K562 (cell line): ENCODE results near the gene TMEM273. TPM values are rescaled to one million over a fixed set of nuclear protein-coding genes. Genes with fewer than 3 reads are reported as not detected.
A peak's percentile ranks its signal among the peaks of the same experiment; 100 is the strongest.

Experiments
- CREBBP ChIP-seq: IDR thresholded peaks from one replicate; pipeline ENCODE4 v1.6.1; 2012; ENCODE audit warnings: low read depth, mild to moderate bottlenecking, control low read depth, inconsistent platforms, low read length
- ILF3 ChIP-seq: fragments of 450-650 bp; IDR thresholded peaks from 2 replicates; pipeline ENCODE4 v1.6.1; 2018; ENCODE audit warnings: antibody characterized with exemption, mild to moderate bottlenecking, moderate library complexity, borderline replicate concordance
- JUN ChIP-seq, 2 experiments: sonication (generic) in 1 of 2; formaldehyde crosslinking in 1 of 2; IDR thresholded peaks; 2 replicates each; pipeline versions ENCODE4 v1.6.1 to v1.8.0; 2012 to 2022; ENCODE audit warnings: borderline replicate concordance in 2 of 2, mild to moderate bottlenecking in 2 of 2, improper control_type of control experiment in 1 of 2, low read depth in 1 of 2, low read length in 1 of 2, missing genetic modification reagents in 1 of 2
- L3MBTL2 ChIP-seq: fragments of 450-650 bp; IDR thresholded peaks from 2 replicates; pipeline ENCODE4 v1.6.1; 2016; ENCODE audit warnings: mild to moderate bottlenecking, moderate library complexity
- MAFF ChIP-seq: IDR thresholded peaks from 2 replicates; pipeline ENCODE4 v1.6.1; 2012; ENCODE audit warnings: low read length, improper control_type of control experiment
- NEUROD1 ChIP-seq: fragments of 150-350 bp; IDR thresholded peaks from 2 replicates; pipeline ENCODE4 v1.6.1; 2014; ENCODE audit warnings: borderline replicate concordance, low read length, low read depth; ENCODE audit not compliant: partially characterized antibody
- NFE2 ChIP-seq: IDR thresholded peaks from 2 replicates; pipeline ENCODE4 v1.6.1; 2014; ENCODE audit warnings: antibody characterized with exemption, low read depth
- RBM39 ChIP-seq: fragments of 200-400 bp; formaldehyde crosslinking; optimal IDR thresholded peaks from 2 replicates; pipeline ENCODE3; 2018; ENCODE audit warnings: low read depth, low read length
- TEAD1 ChIP-seq, 2 experiments: fragments of 450-650 bp in 1 of 2; sonication (generic) in 1 of 2; formaldehyde crosslinking; IDR thresholded peaks; 2 replicates each; pipeline versions ENCODE4 v1.4.0 to v1.8.0; 2020 to 2022; ENCODE audit warnings: mild to moderate bottlenecking in 2 of 2, missing genetic modification reagents in 1 of 2
- ZFP1 ChIP-seq: fragments of 450-650 bp; formaldehyde crosslinking; IDR thresholded peaks from 2 replicates; pipeline ENCODE4 v1.4.0; 2020; ENCODE audit warnings: mild to moderate bottlenecking, mixed read lengths
- ZNF134 ChIP-seq: fragments of 250-450 bp; sonication (Bioruptor Pico); conservative IDR thresholded peaks from 2 replicates; pipeline ENCODE4 v1.4.0; 2020
- ZNF766 ChIP-seq: fragments of 200-800 bp; sonication (Bioruptor generic); conservative IDR thresholded peaks from 2 replicates; pipeline ENCODE4 v1.6.1; 2016; ENCODE audit warnings: missing genetic modification characterization, missing compliant biosample characterization
- ZNF780A ChIP-seq: fragments of 250-450 bp; sonication (Bioruptor Pico); IDR thresholded peaks from 2 replicates; pipeline ENCODE4 v1.5.0; 2021; ENCODE audit warnings: mild to moderate bottlenecking
- polyA plus RNA-seq, 8 experiments: library from polyadenylated mRNA; depleted of rRNA in 4 of 8; stranded (reverse) in 5 of 8; unstranded in 3 of 8; fragments of >200 nt; fragmentation: Nextera tagmentation in 2 of 8; fragmentation: Illumina TruSeq in 1 of 8; extraction: Ambion mirVana in 2 of 8; extraction: Trizol in 1 of 8; gene quantifications; 2 replicates each; pipeline versions ENCODE4 v1.2.1 to v1.2.3, GENCODE V29; 2011 to 2014; ENCODE audit warnings: inconsistent platforms in 1 of 8, missing spikeins in 1 of 8
- total RNA-seq, 7 experiments: library from RNA; depleted of rRNA in 6 of 7; stranded (reverse); fragments of >200 nt in 6 of 7; fragmentation: Illumina TruSeq in 2 of 7; extraction: Trizol in 2 of 7; gene quantifications; 2 replicates each; pipeline versions ENCODE4 v1.2.1 to v1.2.3, GENCODE V29; 2011 to 2021; ENCODE audit warnings: low replicate concordance in 1 of 7
- TF ChIP-seq, protein P1 (sequence below), 2 experiments: IDR thresholded peaks in 1 of 2; conservative IDR thresholded peaks in 1 of 2; 2 replicates each; pipeline ENCODE4 v1.6.1; 2016; ENCODE audit warnings: low read depth in 2 of 2, mild to moderate bottlenecking in 1 of 2, missing compliant biosample characterization in 1 of 2, missing genetic modification characterization in 1 of 2, moderate library complexity in 1 of 2
- TF ChIP-seq, protein P2 (sequence below): fragments of 450-650 bp; IDR thresholded peaks from 2 replicates; pipeline ENCODE4 v1.6.1; 2017; ENCODE audit warnings: antibody characterized with exemption
- TF ChIP-seq, protein P3 (sequence below): fragments of 250-450 bp; sonication (Bioruptor Pico); IDR thresholded peaks from 2 replicates; pipeline ENCODE4 v1.8.0; 2022; ENCODE audit warnings: inconsistent platforms
- TF ChIP-seq, protein P4 (sequence below): fragments of 450-650 bp; formaldehyde crosslinking; IDR thresholded peaks from 2 replicates; pipeline ENCODE4 v1.4.0; 2020; ENCODE audit warnings: mild to moderate bottlenecking, moderate library complexity
- TF ChIP-seq, protein P5 (sequence below): sonication (generic); formaldehyde crosslinking; IDR thresholded peaks from 2 replicates; pipeline ENCODE4 v1.8.0; 2022; ENCODE audit warnings: mild to moderate bottlenecking, missing genetic modification reagents

The TMEM273 gene
- total and polyA plus RNA-seq, 9 of the 15 experiments (the other 6 are each of a cell fraction or from before 2014, with no cell fraction given), result 39.2 to 131 (median 95.6) TPM

DNA sequence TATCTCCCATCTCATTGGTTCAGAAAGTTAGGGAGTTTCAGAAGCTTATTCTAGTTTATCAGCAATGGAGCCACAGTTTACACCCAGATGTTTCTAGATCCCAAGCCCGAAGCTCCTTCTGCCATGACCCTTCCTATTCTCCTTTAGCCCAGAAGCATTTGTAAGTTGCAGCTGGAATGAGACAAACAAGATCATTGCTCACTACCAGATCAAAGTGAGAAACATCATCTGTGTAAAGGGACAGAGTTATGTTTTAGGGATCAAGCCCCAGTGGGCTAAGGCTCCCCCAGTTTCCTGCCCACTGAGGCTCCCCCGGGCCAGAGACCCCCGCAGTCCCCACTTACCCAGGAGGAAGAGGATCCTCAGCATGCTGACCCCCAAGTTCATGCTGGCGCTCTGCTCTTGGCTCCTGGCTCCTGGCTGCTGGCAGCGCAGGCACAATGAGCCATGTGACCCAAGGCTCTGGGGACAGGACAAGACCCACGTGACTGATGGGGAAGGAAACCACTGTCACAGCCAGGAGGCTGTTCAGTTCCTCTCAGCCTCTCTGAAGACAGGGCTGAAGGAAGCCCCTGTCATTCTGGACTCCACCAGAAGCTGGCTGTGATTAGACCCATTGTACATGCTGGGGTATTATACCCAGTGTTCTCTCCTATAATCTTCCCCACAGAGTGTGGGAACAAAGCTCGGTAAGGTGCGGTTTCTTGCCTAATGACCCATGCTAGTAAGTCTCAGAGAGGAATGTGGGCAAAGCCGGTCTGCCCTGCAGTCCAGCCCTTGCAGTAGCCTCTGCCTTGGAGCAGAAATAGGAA, at the start of gene TMEM273 (continued):
- TF ChIP-seq ZNF780A (no peak), ILF3 (no peak), ZNF134 (CRISPR knock-in tag) (0 out of 2 replicates have a peak, but pooled peaks have one; percentile 6), RBM39 (no peak), TEAD1 (CRISPR knock-in tag; IDR thresholded peaks at IDR 0.05) (no peak), ZFP1 (CRISPR knock-in tag) (no peak), NEUROD1 (no peak), L3MBTL2 (peak; percentile 83), JUN (IDR thresholded peaks at IDR 0.05; ENCODE audit: borderline replicate concordance, low read depth, low read length) (no peak), JUN (CRISPR knock-in tag; IDR thresholded peaks at IDR 0.05; ENCODE audit: borderline replicate concordance) (no peak), ZNF766 (no peak), MAFF (no peak), CREBBP (no peak), NFE2 (no peak)
- TF ChIP-seq, protein P1, sequence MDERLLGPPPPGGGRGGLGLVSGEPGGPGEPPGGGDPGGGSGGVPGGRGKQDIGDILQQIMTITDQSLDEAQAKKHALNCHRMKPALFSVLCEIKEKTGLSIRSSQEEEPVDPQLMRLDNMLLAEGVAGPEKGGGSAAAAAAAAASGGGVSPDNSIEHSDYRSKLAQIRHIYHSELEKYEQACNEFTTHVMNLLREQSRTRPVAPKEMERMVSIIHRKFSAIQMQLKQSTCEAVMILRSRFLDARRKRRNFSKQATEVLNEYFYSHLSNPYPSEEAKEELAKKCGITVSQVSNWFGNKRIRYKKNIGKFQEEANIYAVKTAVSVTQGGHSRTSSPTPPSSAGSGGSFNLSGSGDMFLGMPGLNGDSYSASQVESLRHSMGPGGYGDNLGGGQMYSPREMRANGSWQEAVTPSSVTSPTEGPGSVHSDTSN (CRISPR knock-in tag; IDR thresholded peaks at IDR 0.05; ENCODE audit: low read depth), result no peak
- TF ChIP-seq, protein P1 (tag; conservative IDR thresholded peaks at IDR 0.05; ENCODE audit: low read depth), result no peak
- TF ChIP-seq, protein P2, sequence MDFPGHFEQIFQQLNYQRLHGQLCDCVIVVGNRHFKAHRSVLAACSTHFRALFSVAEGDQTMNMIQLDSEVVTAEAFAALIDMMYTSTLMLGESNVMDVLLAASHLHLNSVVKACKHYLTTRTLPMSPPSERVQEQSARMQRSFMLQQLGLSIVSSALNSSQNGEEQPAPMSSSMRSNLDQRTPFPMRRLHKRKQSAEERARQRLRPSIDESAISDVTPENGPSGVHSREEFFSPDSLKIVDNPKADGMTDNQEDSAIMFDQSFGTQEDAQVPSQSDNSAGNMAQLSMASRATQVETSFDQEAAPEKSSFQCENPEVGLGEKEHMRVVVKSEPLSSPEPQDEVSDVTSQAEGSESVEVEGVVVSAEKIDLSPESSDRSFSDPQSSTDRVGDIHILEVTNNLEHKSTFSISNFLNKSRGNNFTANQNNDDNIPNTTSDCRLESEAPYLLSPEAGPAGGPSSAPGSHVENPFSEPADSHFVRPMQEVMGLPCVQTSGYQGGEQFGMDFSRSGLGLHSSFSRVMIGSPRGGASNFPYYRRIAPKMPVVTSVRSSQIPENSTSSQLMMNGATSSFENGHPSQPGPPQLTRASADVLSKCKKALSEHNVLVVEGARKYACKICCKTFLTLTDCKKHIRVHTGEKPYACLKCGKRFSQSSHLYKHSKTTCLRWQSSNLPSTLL, result no peak
- TF ChIP-seq, protein P3, sequence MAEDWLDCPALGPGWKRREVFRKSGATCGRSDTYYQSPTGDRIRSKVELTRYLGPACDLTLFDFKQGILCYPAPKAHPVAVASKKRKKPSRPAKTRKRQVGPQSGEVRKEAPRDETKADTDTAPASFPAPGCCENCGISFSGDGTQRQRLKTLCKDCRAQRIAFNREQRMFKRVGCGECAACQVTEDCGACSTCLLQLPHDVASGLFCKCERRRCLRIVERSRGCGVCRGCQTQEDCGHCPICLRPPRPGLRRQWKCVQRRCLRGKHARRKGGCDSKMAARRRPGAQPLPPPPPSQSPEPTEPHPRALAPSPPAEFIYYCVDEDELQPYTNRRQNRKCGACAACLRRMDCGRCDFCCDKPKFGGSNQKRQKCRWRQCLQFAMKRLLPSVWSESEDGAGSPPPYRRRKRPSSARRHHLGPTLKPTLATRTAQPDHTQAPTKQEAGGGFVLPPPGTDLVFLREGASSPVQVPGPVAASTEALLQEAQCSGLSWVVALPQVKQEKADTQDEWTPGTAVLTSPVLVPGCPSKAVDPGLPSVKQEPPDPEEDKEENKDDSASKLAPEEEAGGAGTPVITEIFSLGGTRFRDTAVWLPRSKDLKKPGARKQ, result no peak
- TF ChIP-seq, protein P4, sequence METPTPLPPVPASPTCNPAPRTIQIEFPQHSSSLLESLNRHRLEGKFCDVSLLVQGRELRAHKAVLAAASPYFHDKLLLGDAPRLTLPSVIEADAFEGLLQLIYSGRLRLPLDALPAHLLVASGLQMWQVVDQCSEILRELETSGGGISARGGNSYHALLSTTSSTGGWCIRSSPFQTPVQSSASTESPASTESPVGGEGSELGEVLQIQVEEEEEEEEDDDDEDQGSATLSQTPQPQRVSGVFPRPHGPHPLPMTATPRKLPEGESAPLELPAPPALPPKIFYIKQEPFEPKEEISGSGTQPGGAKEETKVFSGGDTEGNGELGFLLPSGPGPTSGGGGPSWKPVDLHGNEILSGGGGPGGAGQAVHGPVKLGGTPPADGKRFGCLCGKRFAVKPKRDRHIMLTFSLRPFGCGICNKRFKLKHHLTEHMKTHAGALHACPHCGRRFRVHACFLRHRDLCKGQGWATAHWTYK (CRISPR knock-in tag), result peak; percentile 51; the same call in 1 of the 2 replicates
- TF ChIP-seq, protein P5, sequence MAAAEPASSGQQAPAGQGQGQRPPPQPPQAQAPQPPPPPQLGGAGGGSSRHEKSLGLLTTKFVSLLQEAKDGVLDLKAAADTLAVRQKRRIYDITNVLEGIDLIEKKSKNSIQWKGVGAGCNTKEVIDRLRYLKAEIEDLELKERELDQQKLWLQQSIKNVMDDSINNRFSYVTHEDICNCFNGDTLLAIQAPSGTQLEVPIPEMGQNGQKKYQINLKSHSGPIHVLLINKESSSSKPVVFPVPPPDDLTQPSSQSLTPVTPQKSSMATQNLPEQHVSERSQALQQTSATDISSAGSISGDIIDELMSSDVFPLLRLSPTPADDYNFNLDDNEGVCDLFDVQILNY, result no peak
